K562 (cell line): ENCODE results near the gene ZNRF3. TPM values are rescaled to one million over a fixed set of nuclear protein-coding genes. Genes with fewer than 3 reads are reported as not detected.
A peak's percentile ranks its signal among the peaks of the same experiment; 100 is the strongest.

ENCODE experiments used
- ATF7 ChIP-seq: fragments of 450-650 bp; IDR thresholded peaks from 2 replicates; pipeline ENCODE4 v1.7.1; 2014; ENCODE audit warnings: mild to moderate bottlenecking, moderate library complexity
- ESRRB ChIP-seq: fragments of 250-450 bp; sonication (Bioruptor Pico); IDR thresholded peaks from 2 replicates; pipeline ENCODE4 v1.5.0; 2020; ENCODE audit warnings: mild to moderate bottlenecking, moderate library complexity, borderline replicate concordance
- FUS ChIP-seq: fragments of 200-400 bp; formaldehyde crosslinking; optimal IDR thresholded peaks from 2 replicates; pipeline ENCODE3; 2017; ENCODE audit warnings: low read depth, low read length
- L3MBTL2 ChIP-seq: fragments of 450-650 bp; IDR thresholded peaks from 2 replicates; pipeline ENCODE4 v1.6.1; 2016; ENCODE audit warnings: mild to moderate bottlenecking, moderate library complexity
- MAZ ChIP-seq, 2 experiments: fragments of 450-650 bp in 1 of 2; sonication (generic) in 1 of 2; formaldehyde crosslinking; IDR thresholded peaks in 1 of 2; conservative IDR thresholded peaks in 1 of 2; 2 replicates each; pipeline versions ENCODE4 v1.4.0 to v1.5.0; 2020; ENCODE audit warnings: mild to moderate bottlenecking in 1 of 2, missing genetic modification reagents in 1 of 2
- NFIX ChIP-seq: fragments of 250-450 bp; sonication (Bioruptor Pico); IDR thresholded peaks from 2 replicates; pipeline ENCODE4 v1.4.0; 2020; ENCODE audit warnings: low read depth, mild to moderate bottlenecking, moderate library complexity
- NR2C2 ChIP-seq, 2 experiments: fragments of 200-800 bp in 1 of 2; sonication (Bioruptor generic) in 1 of 2; sonication (generic) in 1 of 2; formaldehyde crosslinking in 1 of 2; IDR thresholded peaks; 2 replicates each; pipeline versions ENCODE4 v1.6.1 to v1.8.0; 2016 to 2022; ENCODE audit warnings: mild to moderate bottlenecking in 1 of 2, missing compliant biosample characterization in 1 of 2, missing genetic modification characterization in 1 of 2, missing genetic modification reagents in 1 of 2
- POLR2H ChIP-seq: IDR thresholded peaks from 2 replicates; pipeline ENCODE4 v1.6.1; 2016; ENCODE audit warnings: missing genetic modification characterization, low read depth, mild to moderate bottlenecking, control low read depth, missing compliant biosample characterization, moderate library complexity
- RFX5 ChIP-seq: IDR thresholded peaks from 2 replicates; pipeline ENCODE4 v1.6.1; 2011; ENCODE audit warnings: low read depth, mild to moderate bottlenecking, improper control_type of control experiment, low read length
- SOX6 ChIP-seq: fragments of 450-650 bp; IDR thresholded peaks from 2 replicates; pipeline ENCODE4 v1.6.1; 2014; ENCODE audit warnings: mild to moderate bottlenecking
- SUPT5H ChIP-seq: fragments of 450-650 bp; IDR thresholded peaks from 2 replicates; pipeline ENCODE4 v1.6.1; 2016
- TEAD1 ChIP-seq, 2 experiments: fragments of 450-650 bp in 1 of 2; sonication (generic) in 1 of 2; formaldehyde crosslinking; IDR thresholded peaks; 2 replicates each; pipeline versions ENCODE4 v1.4.0 to v1.8.0; 2020 to 2022; ENCODE audit warnings: mild to moderate bottlenecking in 2 of 2, missing genetic modification reagents in 1 of 2
- ZNF134 ChIP-seq: fragments of 250-450 bp; sonication (Bioruptor Pico); conservative IDR thresholded peaks from 2 replicates; pipeline ENCODE4 v1.4.0; 2020
- ZNF316 ChIP-seq: fragments of 450-650 bp; IDR thresholded peaks from 2 replicates; pipeline ENCODE4 v1.6.1; 2016
- ZNF408 ChIP-seq: fragments of 250-450 bp; sonication (Bioruptor Pico); IDR thresholded peaks from 2 replicates; pipeline ENCODE4 v1.4.0; 2020; ENCODE audit warnings: low read depth, mild to moderate bottlenecking, moderate library complexity
- ZNF589 ChIP-seq: fragments of 200-800 bp; sonication (Bioruptor generic); IDR thresholded peaks from 2 replicates; pipeline ENCODE4 v1.6.1; 2016; ENCODE audit warnings: low read depth, missing genetic modification characterization, missing compliant biosample characterization
- ZNF699 ChIP-seq: fragments of 250-450 bp; sonication (Bioruptor Pico); IDR thresholded peaks from 2 replicates; pipeline ENCODE4 v1.8.0; 2021; ENCODE audit warnings: mild to moderate bottlenecking, moderate library complexity; ENCODE audit not compliant: insufficient replicate concordance
- polyA plus RNA-seq, 8 experiments: library from polyadenylated mRNA; depleted of rRNA in 4 of 8; stranded (reverse) in 5 of 8; unstranded in 3 of 8; fragments of >200 nt; fragmentation: Nextera tagmentation in 2 of 8; fragmentation: Illumina TruSeq in 1 of 8; extraction: Ambion mirVana in 2 of 8; extraction: Trizol in 1 of 8; gene quantifications; 2 replicates each; pipeline versions ENCODE4 v1.2.1 to v1.2.3, GENCODE V29; 2011 to 2014; ENCODE audit warnings: inconsistent platforms in 1 of 8, missing spikeins in 1 of 8
- total RNA-seq, 7 experiments: library from RNA; depleted of rRNA in 6 of 7; stranded (reverse); fragments of >200 nt in 6 of 7; fragmentation: Illumina TruSeq in 2 of 7; extraction: Trizol in 2 of 7; gene quantifications; 2 replicates each; pipeline versions ENCODE4 v1.2.1 to v1.2.3, GENCODE V29; 2011 to 2021; ENCODE audit warnings: low replicate concordance in 1 of 7
- TF ChIP-seq, protein P1 (sequence below): fragments of 450-650 bp; IDR thresholded peaks from 2 replicates; pipeline ENCODE4 v1.6.1; 2017; ENCODE audit warnings: antibody characterized with exemption, mild to moderate bottlenecking
- TF ChIP-seq, protein P2 (sequence below): fragments of 450-650 bp; IDR thresholded peaks from 2 replicates; pipeline ENCODE4 v1.6.1; 2018; ENCODE audit not compliant: partially characterized antibody

The ZNRF3 gene
- total and polyA plus RNA-seq, 9 of the 15 experiments (the other 6 are each of a cell fraction or from before 2014, with no cell fraction given) = 0.41 to 5.9 (median 1.7) TPM

DNA sequence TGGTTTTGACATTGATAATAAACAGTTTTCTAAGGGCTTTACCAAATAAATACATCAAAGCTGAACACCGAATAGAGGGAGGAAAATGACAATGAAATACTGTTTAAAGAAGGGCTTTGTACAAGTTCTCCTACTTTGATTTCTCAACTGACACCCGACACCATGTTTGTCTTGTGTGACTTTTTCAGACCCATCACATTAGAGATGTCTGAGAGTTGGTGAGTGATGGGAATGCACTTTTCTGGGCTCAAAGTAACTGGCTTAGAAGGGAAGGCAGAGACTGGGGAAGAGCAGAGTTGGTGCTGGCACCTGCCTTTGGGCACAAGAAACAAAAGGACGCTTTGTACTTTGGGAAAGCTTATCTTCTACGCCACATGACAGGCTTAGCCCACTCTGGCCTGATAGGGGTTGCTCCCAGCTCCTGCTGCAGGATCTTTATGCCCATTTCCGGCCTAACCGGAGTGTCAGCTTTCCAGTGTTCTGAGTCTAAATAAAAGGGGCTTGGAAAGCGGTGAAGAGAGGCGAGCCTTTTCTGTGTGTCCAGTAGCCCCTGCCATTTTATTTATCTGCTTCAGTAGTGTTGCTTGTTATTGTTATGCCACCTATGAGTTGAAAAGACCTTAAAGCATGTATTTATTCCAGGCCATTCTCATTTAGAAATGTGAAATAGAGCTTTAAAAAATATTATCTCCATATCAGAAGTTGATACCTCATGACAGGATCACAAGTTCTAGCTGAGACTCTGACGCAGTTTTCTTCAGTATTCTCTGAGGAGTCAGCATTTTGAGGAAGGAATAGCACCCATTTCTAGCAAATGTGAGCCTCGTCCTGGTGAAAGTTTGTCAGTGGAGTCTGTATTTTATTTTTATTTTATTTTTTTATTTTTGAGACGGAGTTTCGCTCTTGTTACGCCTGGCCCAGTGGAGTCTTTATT, 213.6 kb downstream of the ZNRF3 start (continued):
- TF ChIP-seq ATF7 (peak; percentile 18; the same call in 1 of the 2 replicates), SOX6 (peak; percentile 82), NFIX (CRISPR knock-in tag) (no peak), L3MBTL2 (0 out of 2 replicates have a peak, but pooled peaks have one; percentile 24), ZNF408 (CRISPR knock-in tag) (no peak), FUS (no peak), ZNF589 (CRISPR knock-in tag) (peak; percentile 83), NR2C2 (CRISPR knock-in tag; IDR thresholded peaks at IDR 0.05) (no peak), NR2C2 (tag; IDR thresholded peaks at IDR 0.05) (peak; percentile 12; the same call in 1 of the 2 replicates), ZNF134 (CRISPR knock-in tag) (peak; percentile 21; the same call in 1 of the 2 replicates), SUPT5H (no peak), MAZ (CRISPR knock-in tag; conservative IDR thresholded peaks at IDR 0.05 in 1 of 2, IDR thresholded peaks at IDR 0.05 in 1 of 2) (0 out of 4 replicates have a peak, but pooled peaks of 1 of the 2 experiments have one; percentile 48), POLR2H (0 out of 2 replicates have a peak, but pooled peaks have one; percentile 28), ESRRB (CRISPR knock-in tag) (no peak), RFX5 (no peak), ZNF699 (CRISPR knock-in tag) (no peak), ZNF316 (peak; percentile 76), TEAD1 (CRISPR knock-in tag; IDR thresholded peaks at IDR 0.05) (0 out of 4 replicates have a peak, but pooled peaks of 1 of the 2 experiments have one; percentile 21)
- TF ChIP-seq, protein P1, sequence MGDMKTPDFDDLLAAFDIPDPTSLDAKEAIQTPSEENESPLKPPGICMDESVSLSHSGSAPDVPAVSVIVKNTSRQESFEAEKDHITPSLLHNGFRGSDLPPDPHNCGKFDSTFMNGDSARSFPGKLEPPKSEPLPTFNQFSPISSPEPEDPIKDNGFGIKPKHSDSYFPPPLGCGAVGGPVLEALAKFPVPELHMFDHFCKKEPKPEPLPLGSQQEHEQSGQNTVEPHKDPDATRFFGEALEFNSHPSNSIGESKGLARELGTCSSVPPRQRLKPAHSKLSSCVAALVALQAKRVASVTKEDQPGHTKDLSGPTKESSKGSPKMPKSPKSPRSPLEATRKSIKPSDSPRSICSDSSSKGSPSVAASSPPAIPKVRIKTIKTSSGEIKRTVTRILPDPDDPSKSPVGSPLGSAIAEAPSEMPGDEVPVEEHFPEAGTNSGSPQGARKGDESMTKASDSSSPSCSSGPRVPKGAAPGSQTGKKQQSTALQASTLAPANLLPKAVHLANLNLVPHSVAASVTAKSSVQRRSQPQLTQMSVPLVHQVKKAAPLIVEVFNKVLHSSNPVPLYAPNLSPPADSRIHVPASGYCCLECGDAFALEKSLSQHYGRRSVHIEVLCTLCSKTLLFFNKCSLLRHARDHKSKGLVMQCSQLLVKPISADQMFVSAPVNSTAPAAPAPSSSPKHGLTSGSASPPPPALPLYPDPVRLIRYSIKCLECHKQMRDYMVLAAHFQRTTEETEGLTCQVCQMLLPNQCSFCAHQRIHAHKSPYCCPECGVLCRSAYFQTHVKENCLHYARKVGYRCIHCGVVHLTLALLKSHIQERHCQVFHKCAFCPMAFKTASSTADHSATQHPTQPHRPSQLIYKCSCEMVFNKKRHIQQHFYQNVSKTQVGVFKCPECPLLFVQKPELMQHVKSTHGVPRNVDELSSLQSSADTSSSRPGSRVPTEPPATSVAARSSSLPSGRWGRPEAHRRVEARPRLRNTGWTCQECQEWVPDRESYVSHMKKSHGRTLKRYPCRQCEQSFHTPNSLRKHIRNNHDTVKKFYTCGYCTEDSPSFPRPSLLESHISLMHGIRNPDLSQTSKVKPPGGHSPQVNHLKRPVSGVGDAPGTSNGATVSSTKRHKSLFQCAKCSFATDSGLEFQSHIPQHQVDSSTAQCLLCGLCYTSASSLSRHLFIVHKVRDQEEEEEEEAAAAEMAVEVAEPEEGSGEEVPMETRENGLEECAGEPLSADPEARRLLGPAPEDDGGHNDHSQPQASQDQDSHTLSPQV = peak; percentile 89
- TF ChIP-seq, protein P2, sequence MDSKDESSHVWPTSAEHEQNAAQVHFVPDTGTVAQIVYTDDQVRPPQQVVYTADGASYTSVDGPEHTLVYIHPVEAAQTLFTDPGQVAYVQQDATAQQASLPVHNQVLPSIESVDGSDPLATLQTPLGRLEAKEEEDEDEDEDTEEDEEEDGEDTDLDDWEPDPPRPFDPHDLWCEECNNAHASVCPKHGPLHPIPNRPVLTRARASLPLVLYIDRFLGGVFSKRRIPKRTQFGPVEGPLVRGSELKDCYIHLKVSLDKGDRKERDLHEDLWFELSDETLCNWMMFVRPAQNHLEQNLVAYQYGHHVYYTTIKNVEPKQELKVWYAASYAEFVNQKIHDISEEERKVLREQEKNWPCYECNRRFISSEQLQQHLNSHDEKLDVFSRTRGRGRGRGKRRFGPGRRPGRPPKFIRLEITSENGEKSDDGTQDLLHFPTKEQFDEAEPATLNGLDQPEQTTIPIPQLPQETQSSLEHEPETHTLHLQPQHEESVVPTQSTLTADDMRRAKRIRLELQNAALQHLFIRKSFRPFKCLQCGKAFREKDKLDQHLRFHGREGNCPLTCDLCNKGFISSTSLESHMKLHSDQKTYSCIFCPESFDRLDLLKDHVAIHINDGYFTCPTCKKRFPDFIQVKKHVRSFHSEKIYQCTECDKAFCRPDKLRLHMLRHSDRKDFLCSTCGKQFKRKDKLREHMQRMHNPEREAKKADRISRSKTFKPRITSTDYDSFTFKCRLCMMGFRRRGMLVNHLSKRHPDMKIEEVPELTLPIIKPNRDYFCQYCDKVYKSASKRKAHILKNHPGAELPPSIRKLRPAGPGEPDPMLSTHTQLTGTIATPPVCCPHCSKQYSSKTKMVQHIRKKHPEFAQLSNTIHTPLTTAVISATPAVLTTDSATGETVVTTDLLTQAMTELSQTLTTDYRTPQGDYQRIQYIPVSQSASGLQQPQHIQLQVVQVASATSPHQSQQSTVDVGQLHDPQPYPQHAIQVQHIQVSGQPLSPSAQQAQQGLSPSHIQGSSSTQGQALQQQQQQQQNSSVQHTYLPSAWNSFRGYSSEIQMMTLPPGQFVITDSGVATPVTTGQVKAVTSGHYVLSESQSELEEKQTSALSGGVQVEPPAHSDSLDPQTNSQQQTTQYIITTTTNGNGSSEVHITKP = peak; percentile 89
